GM21717 (cell line): ENCODE results near the gene RAMACL.
A peak's percentile ranks its signal among the peaks of the same experiment; 100 is the strongest.

Source experiments
- ATAC-seq: cut with Tn5 transposase; IDR thresholded peaks from one replicate; pipeline ENCODE4 v1.9.1; 2021; ENCODE audit warnings: mild to moderate bottlenecking, moderate library complexity; ENCODE audit not compliant: unreplicated experiment

Gene RAMACL

DNA sequence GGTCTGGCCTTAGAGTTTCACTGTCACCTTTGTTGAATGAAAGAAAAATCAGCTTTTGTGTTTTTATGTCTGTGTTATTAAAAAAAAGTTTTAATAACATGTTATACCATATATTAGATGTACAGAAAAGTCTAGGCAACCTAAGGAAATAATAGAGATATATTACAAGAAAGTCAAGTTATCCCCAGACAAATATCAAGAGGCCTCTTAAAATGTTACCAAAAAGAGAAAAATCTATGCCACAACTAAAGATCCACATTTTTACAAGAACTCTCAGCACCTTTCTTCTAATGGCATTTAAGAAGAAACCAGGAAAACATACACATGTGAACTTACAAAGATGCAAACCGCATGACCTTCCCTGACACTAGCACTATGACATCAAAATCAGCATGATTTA is 26.8 kb downstream of the RAMACL start:
- ATAC-seq = no peak

DNA sequence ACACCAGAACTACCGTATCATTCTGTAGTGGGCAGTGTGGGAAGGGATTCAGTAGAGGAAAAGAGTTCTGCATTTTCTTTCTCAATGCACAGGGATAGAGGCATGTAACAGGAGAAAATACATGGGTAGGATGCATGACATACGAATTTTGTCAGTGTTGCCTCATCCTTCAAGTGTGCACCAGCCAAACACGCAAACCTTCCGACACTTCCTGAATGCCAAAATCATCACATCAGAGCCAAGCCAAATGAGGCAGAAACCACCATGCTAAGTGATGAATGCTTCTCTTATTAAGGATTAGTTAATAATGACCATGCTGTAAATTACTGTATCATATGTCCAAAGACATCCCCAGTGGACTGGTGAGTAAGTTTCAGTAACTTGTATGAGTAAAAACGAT is 27.3 kb downstream of the RAMACL start:
- no peak for ATAC-seq

DNA sequence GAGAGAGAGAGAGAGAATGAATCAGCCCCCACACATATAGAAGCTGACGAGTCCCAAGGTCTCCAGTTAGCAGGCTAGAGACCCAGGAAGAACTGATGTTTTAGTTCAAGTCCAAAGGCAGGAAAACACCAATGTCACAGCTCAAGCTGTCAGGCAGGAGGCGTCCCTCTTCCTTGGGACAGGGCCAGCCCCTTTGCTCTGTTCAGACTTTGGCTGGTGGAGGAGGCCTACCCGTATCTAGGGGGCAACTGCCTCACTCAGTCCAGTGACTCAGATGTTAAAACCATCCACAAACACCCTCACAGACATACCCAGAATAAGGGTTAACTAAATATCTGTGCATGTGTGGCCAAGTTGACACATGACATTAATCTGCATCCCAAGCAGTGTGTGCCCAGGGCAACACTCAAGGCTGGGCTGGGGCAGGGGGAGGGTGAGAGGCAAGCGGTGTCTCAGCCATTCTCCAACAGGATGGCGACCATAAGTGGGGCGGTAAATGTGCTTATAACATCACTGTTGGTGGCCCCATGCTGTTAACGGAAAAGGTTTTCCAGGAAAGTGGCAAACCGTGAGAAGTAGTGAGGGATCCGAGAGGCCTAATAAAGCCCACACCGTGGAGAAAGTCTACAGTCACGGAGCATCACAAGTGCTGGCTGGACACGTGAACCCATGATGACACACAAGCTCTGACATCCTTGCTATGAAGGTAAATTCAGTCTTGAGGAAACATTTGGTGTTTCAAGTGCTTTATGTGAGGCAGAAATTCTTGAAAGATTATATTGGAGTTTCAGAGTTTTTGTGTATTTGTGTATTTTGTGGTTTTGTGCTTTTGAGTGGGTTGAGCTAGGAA is 28.1 kb downstream of the RAMACL start:
- ATAC-seq = no peak

DNA sequence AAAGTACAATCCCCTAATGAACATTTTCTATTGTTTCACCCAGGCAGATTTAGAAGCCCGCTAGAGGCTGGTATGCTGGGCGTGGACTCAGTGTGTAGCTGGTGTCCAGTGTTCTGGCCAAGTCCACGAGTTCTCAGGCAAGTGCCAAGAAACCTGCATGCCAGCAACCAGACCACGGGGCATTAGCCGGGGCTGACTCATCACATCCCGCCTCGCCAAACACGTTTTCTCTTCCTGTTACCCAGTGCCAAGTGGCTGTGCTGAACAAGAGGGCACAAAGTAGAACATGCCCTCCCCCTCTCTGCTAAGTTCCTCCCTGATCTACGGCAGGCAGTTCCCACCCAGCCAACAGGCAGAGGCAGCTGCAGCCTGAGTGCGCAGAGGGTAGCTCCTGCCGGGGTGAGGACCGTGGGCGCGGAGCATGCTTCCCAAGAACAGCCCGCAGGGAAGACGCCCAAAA is 29.6 kb downstream of the RAMACL start:
- ATAC-seq = no peak

DNA sequence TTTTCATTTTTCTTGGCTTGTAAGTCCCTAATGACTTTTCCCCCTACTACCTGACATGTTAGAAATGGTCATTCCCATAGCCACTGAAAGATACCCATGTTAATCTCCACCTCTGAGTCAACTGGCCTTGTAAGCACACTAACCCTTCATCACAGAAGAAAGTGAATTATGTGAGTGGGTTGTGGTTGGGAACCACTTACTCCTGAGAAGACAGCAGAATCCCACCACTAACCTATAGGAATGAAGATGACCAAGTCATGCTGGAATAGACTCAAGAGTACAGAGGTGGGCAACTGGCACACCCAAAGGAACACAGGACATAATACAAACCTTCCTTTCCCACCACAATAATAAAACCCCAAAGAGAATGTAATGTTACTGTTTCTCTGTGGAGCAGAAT is 30.1 kb downstream of the RAMACL start:
- ATAC-seq = no peak

DNA sequence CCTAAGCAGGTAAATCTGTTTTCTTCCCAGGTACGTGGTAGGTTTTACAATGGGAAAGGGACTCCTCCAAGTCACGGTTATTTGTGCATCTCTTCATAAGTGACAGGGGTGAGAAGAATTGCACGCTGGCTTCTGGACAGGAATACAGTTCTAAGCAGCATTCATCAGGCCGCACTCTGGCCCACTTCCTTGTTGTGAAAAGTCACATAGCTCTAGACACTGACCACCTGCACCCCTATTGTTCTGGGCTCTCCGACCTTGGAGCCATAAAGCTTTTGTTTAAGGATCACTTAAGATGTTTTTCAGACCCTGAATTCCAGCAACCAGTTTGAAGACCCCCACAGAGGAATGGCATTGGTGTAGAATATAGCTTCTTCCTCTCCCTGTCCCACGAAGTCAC is 31.4 kb downstream of the RAMACL start:
- ATAC-seq = no peak

DNA sequence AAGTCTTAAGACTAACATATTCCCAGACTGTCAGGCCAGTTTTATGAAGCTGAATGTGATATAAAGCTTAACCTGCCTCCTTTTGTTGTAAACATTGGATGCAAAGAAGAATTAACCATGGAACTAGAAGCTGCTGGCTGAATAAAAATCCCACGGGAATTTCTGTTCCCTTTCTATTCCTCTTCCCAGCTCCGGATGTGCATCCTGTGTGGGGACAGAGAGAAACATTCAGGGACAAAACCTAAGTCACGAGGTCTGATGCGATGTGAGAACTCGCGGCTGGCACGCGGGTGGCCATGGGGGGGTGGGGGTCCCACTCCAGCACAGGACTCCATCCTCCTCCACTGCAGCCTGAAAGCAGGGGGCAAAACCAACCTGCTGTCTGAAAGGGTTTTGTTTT is 32.2 kb downstream of the RAMACL start:
- ATAC-seq = no peak

DNA sequence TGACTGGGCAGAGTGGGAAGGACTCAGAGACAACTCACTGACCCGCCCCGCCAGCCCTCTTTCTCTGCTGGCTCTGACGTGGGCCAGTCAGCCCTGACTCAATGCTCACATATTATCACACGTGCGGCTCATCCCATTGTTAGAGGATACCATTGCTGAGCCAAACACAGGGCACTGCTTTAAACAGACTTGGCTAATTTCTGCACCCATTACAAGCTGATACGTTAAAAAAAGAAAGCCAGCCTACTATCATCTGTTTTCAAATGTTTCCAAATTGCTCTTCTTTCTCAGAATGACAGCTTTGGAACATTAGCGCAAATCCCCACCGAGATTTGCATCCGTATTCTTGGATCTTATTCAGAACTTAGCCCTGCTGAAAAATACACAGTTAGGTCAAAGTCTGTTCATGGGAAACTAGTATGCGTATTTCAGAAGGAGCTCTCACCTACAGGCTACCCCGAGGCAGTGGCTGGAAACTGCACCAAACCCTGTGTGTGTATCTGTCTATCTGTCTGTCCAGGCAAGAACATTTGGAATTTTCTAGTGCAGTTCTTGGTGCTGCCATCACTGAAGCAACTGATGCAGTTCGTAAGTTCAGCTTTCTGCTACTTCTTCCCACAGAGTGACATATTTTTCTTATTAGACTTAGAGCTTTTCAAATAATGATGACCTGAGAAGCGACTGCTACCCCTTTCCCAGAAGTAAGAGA is 32.8 kb downstream of the RAMACL start:
- ATAC-seq = no peak

DNA sequence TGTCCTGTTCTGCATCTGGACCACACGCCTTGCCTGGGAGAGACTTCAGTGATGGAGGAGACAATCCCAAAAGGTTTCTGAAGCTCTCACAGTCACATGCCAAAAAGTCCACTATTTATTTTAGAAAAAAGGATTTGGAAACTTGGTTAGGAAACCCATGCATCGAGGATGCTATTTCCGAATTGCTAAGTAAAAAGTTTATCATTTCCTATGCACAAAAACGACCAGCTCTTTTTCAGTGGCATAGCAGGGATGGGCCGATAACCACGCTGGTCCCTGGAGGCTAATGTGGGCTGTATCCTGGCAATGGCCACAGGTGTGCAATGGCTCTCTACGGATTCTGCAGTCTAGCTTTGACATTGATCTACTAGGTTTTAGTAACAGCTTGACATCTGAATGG is 33.9 kb downstream of the RAMACL start:
- ATAC-seq = no peak

DNA sequence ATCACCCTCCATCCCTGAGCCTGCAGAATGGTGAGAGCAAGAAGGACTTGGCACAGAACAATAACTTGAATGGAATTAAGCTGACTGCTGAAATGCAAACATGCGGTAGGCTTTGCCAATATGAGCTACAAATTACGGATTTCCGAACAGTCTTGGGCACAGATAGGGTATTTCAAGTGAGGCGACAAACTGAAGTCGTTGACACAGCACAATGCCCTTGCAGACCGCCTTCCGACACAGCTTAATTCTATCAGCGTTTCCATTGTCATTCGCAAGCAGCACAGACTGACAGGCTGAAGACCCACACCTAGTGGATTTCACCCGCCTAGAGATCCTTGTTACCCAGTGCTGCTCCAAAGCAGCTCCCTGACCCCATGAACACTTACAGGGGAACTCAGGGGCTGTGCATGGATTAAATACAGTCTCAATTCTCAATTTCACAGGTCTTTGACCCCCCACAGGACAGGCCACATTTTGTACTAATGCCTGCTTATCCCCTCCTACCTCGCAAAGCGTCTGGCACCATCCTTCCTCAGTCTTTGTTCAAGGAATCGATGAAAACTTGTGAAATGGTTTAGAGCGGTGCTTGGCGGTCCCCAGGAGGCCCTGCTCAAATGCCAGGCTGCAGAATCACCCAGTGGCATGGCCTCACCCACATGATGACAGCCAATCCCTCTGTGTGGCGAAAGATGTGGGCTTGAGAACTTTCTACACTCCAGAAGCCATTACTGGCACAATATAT is 34.6 kb downstream of the RAMACL start:
- ATAC-seq = no peak

DNA sequence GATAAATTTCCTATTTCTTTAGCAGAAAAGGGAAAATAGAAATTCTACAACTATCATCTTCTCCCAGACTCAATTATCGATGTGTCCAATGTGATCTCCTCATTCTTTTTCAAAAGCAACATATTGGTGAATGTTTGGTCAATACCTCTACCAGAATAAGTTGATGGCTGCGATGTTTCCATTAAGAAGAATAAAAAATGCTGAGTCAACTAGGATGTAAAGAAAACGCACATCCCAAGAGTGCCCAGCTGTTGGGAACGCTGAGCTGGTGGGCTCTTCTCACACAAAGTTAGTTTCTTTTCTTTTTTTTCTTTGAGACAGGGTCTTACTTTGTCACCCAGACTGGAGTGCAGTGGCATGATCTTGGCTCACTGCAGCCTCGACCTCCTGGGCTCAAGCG is 39.8 kb downstream of the RAMACL start:
- no peak for ATAC-seq

DNA sequence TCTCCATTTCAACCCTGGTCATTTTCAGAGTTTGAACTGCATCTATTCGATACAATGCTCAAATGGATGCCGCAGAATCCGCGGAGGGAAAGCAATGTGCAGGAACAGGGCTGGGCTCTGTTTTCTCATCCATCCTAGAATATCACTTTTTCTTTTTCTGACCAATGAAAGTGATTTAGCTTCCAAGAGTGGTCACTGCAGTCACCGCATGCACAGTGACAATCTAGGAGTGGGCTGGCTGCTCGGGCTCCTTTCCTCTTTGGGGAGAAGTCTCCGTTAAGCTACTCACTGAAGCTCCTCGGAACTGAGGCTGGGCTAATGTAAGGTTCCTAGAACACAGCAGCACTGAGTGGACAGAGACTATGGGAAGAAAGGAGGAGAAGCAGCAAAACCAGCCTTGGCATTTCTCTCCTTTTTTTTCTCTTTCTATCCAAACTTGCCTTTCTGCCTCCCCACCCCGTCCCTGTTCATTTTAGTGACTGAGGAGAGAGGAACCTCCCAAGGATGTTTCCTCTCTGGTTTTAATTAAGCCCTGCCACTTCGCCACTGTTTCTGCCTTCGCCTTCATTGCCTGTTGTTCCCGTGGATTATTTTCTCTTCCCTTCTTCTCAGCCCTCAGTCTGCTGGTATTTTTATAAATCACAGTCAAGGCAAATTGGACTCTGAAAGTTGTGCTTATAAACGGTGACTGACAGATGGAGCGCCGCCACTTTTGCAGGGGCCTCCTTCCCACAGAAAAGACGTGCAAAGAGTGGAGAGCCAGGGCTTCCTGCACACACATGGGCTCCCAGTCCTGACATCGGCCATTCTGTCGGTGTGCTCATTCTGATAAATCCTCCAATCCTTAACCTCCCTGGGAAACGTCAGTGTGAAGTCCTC is 41.1 kb downstream of the RAMACL start:
- ATAC-seq = no peak

DNA sequence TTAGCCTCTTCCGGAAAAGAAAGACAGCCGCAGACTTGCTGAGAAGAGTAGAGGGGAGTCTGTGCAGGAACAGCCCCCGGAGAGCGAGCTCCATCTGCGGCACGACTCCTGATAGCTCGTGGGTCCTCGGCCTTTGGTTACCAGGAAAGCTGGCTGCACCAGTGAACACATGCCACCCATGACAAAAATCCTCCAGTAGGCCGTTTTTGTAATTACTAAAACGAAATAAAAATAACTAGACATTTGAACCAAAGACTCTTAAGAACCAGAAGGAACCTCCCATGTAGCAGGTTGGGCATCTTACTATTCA is 42.2 kb downstream of the RAMACL start:
- no peak for ATAC-seq

DNA sequence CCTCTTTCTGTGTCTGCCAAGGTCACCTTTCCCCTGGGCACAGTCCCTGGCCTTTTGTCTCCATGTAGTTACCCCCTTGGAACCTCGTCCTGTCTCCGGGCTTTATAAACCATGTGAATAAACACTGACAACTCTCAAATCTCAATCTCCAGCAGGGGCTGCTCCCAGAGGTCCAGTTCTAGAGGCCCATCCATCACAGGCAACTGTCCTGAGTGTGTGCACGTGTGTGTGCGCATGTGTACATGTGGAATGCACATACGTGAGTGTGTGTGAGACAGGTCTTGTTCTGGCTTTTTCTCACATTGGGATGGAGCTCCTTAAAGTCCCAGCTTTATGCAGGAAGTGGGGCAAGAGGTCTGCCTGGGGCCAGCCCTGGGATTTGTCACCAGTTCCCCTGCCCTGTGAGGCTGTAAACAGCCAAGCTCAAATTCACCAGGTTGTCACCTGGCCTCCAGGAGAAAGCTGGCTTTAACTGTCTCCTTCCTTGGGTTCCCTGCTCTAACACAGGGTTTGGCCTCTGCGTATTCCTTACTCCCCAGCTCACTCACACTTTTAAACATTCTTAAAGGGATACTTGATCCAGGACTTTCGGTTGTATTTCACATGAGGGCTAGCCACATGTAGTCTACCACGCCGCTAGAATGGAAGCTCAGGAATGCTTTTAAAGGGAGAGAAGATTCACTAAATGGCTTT is 42.7 kb downstream of the RAMACL start:
- no peak for ATAC-seq

DNA sequence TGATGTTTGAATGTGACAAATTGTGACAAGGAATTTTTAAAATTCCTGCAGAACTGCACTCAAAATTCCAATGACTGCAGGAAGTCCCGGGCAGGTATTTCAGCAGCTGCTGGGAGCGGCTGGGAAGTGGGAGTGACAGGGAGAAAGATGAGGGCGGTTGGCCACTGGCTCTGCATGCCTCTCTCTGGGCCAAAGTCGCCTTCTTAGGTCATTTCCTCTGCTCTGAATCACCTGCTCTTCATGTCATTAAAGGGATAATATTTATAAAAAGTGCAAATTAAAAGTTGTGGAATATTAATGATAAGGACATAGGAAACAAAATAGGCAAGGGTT is 43.9 kb downstream of the RAMACL start:
- no peak for ATAC-seq

DNA sequence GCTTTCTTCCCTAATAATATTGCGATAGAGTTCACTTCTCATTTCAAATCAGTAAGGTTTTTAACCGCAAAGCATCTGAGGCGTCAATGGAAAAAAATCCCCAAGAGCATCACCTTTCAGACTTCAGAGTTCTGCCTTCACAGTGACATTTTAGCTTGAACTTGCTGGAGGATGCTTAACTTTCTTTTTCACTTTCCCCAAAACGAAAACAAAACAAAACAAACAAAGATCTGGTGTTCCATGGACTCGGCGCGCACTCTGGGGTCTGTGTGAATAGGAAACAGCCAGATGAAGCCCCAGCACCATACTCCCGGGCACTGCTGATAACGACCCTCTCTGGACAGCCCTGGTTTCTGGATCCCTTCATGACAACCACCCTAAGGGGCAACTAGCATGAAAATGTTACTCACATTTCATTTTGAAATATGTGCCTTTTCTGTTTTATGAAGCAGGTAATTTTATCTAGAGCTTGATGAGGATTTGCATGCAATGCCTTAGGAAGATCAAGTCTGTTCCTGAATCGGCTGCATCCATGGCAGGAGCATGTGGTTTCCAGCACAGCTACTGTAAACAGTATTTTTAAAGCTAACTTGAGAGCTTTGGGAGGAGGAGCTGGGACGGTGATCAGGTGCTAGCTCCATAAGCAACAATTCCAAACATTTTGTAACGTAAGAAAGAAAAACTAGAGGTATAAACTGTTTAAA is 44.5 kb downstream of the RAMACL start:
- no peak for ATAC-seq

DNA sequence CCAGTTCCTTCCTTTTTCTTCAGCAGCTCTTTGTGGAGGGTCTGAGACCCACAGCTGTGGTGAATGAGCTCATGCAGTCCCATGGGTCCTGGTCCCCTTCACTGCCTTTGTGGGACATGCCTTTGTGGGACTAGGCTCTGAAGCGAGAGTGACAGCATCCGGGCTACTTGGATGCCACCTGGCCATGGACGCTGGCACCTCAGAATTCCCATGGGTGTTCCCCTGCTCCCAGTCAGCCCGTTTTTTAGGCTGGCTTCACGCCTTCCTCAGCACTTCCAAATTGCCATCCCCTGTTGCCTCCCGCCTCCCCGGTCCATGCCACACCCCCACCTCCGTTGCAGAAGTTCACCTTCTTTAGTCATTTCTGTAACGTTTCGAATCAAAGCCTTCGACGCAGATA is 45.1 kb downstream of the RAMACL start:
- ATAC-seq = peak; percentile 43

DNA sequence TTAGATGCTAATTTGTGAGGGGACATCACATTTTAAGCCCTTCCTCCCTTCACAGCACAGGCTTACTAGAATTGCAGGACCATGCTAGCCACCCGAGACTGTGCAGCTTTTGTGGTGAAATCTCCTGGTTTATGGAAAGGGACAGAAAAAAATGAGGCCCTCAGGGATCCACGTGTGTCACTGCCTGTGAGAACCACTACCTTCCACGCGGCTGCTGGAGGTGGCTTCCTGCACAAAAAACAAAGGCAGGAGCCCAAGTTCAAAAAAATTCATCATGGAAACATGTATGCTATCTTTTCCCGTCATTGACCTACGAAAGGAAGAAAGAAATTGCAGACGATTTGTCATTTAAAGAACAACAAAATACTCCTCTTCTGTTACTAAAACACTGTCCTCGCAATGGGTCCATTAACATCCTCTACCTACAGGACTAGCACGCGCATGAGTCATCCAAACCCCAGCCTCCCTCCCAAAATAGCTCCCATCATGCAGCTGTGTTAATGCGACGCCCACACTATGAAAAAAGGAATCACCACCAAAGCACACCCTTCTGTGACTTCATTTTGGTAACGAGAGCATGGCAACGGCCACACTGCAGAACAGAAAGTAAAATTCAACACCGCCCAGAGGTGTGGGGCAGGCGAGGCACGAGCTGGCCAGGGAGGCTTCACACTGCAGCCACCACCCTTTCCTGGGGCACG is 45.7 kb downstream of the RAMACL start:
- peak; percentile 99 for ATAC-seq

DNA sequence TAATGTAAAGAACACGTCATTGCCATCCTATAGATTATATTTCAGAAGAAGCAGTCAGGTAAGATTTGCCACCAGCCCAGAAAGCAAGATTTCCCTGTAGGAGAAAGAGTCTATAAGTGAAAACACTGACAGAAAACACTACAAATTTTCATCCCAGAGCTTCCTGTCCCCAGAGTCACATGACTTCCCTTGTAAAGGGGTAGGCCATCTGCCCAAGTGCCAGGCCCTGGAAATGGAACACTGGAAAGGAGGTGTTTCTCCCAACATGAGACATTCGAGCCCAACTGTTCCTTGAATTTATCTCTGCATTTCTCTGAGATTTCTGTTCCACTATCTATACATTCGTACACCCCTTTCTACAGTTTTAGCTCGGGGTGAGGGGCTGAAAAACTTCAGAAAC is 46.9 kb downstream of the RAMACL start:
- no peak for ATAC-seq
